NK-92 (cell line): ENCODE results near the gene DNMT3B.
"Not testable (repeated sequence)": the region's sequence is repeated elsewhere in the genome, so short reads cannot be mapped to it uniquely, and the experiment has no call there.

ENCODE experiments used
- DNase-seq: peaks from one replicate; lab custom pipeline; 2025; ENCODE audit not compliant: unreplicated experiment; lab: John Stamatoyannopoulos, UW

Gene DNMT3B

GRCh38 chr20:32789896-32790750 is 27.9 kb downstream of the DNMT3B start:
- DNase-seq: no peak

- DNase-seq: no peak
Observed at GRCh38 chr20:32790751-32791057, 28.5 kb downstream of the DNMT3B start.

- no peak for DNase-seq
Observed at GRCh38 chr20:32792316-32792715, 30.1 kb downstream of the DNMT3B start.

- no peak for DNase-seq
Observed at GRCh38 chr20:32792731-32793458, 30.7 kb downstream of the DNMT3B start.

- DNase-seq: no peak
Observed at GRCh38 chr20:32796383-32796948, 34.3 kb downstream of the DNMT3B start.

GRCh38 chr20:32796981-32797451 is 34.8 kb downstream of the DNMT3B start:
- no peak for DNase-seq

- not testable (repeated sequence) for DNase-seq
Observed at GRCh38 chr20:32797571-32797970, 35.4 kb downstream of the DNMT3B start.

GRCh38 chr20:32798046-32798981 is 36.1 kb downstream of the DNMT3B start:
- DNase-seq: no peak

GRCh38 chr20:32803092-32803491 is 40.9 kb downstream of the DNMT3B start:
- no peak for DNase-seq

GRCh38 chr20:32804022-32804715 is 42.0 kb downstream of the DNMT3B start:
- no peak for DNase-seq

GRCh38 chr20:32804817-32805216 is 42.6 kb downstream of the DNMT3B start:
- no peak for DNase-seq

- DNase-seq: no peak
Observed at GRCh38 chr20:32805721-32806120, 43.5 kb downstream of the DNMT3B start.

- DNase-seq: no peak
Observed at GRCh38 chr20:32806356-32806755, 44.2 kb downstream of the DNMT3B start.

- DNase-seq: no peak
Observed at GRCh38 chr20:32807706-32808105, 45.5 kb downstream of the DNMT3B start.

- DNase-seq: no peak
Observed at GRCh38 chr20:32808438-32808837, 46.3 kb downstream of the DNMT3B start.

- no peak for DNase-seq
Observed at GRCh38 chr20:32809907-32810306, 47.7 kb downstream of the DNMT3B start.

GRCh38 chr20:32810941-32811340 is 48.8 kb downstream of the DNMT3B start:
- DNase-seq: no peak

GRCh38 chr20:32811886-32812285 is 49.7 kb downstream of the DNMT3B start:
- DNase-seq: no peak

GRCh38 chr20:32819992-32820697 is 58.0 kb downstream of the DNMT3B start:
- DNase-seq: no peak
